ENCODE results near the gene TMIGD1. TPM values are rescaled to one million over a fixed set of nuclear protein-coding genes. Genes with fewer than 3 reads are reported as not detected.

TMIGD1 gene
- total and polyA plus RNA-seq, 10 of the 15 experiments (the other 5 are each of a cell fraction or from before 2014, with no cell fraction given), result not detected

DNA sequence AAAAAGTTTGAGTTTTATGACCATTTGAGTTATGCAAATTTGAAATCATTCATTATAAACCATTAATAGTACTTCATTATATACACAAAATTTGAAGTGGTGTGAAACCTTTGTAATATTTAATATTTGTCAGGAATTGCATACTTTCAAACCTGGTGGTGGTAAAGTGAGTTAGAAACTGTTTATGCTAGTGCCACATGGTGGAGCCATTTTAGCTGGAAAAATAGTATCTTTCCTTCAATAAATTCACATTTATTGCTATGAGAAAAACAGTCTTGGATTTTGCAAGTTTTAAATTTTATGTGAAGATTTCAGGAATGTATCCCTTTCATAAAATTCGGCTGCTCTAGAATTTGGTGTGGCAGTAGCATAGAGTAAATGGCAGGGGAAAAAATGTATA, 34.9 kb downstream of the TMIGD1 start (continued):
- TF ChIP-seq, protein P1, sequence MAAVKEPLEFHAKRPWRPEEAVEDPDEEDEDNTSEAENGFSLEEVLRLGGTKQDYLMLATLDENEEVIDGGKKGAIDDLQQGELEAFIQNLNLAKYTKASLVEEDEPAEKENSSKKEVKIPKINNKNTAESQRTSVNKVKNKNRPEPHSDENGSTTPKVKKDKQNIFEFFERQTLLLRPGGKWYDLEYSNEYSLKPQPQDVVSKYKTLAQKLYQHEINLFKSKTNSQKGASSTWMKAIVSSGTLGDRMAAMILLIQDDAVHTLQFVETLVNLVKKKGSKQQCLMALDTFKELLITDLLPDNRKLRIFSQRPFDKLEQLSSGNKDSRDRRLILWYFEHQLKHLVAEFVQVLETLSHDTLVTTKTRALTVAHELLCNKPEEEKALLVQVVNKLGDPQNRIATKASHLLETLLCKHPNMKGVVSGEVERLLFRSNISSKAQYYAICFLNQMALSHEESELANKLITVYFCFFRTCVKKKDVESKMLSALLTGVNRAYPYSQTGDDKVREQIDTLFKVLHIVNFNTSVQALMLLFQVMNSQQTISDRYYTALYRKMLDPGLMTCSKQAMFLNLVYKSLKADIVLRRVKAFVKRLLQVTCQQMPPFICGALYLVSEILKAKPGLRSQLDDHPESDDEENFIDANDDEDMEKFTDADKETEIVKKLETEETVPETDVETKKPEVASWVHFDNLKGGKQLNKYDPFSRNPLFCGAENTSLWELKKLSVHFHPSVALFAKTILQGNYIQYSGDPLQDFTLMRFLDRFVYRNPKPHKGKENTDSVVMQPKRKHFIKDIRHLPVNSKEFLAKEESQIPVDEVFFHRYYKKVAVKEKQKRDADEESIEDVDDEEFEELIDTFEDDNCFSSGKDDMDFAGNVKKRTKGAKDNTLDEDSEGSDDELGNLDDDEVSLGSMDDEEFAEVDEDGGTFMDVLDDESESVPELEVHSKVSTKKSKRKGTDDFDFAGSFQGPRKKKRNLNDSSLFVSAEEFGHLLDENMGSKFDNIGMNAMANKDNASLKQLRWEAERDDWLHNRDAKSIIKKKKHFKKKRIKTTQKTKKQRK (IDR thresholded peaks at IDR 0.05; ENCODE audit: low read depth, low read length), result no peak
- TF ChIP-seq ZNF217 (IDR thresholded peaks at IDR 0.05), result no peak

DNA sequence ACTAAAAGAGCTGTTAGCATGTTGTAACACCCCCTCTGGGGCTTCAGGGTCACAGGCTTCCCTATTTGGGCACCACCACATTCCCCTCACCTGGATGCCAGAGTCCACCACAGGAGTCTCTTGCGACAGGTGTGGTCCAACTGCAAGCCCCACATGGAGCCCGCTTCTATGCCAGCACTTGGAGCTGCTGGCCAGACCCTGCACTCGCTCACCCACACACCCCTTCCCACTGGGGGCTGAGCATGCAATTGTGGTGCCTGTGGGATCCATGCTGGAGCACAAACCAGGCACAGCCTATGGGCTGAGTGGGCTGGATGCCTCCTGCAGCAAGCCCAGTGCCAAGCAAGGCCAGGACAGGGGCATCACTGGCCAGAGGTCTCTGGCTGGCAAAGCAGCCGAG, 36.1 kb downstream of the TMIGD1 start:
- no peak overlapping the region for H3K4me2 ChIP-seq (ENCODE audit: control insufficient read depth, insufficient read depth)
- no peak for FAIRE-seq
- H3K9me3 ChIP-seq (replicated peaks; ENCODE audit: control insufficient read depth, insufficient read depth, low read length), result no peaks in the 10 kb centered on the region; the same call in 1 of the 3 replicates
- intact Hi-C loops (cut with micrococcal nuclease; ENCODE audit: unreplicated experiment), result no loop called here
- no TSS peak for BruUV-seq (replicated peaks)
- ChIA-PET RAD21 (ENCODE audit: unreplicated experiment) (interaction anchor here (0.8 kb wide), 1 partner anchor 39 kb away, joined by 3 read pairs; no protein-coding TSS in a partner anchor), CTCF (no interaction called here), POLR2A (no interaction called here), SMC1A (ENCODE audit: uncharacterized antibody, unreplicated experiment) (interaction anchor here (1.9 kb wide), 1 partner anchor 10 kb away, joined by 4 read pairs; no protein-coding TSS in a partner anchor)
- no peak overlapping the region for H3K9ac ChIP-seq (ENCODE audit: control insufficient read depth, insufficient read depth, low read length)
- no peaks in the 10 kb centered on the region for H4K20me1 ChIP-seq (ENCODE audit: control insufficient read depth, insufficient read depth)
- in situ Hi-C loops (cut with MboI), result no loop called here
- no peaks in the 10 kb centered on the region for H3K27me3 ChIP-seq (replicated peaks in 1 of 2; ENCODE audit: control insufficient read depth in 2 of 2, insufficient read depth in 2 of 2, low read length in 1 of 2)
- WGBS (ENCODE audit: insufficient coverage, insufficient replicate concordance, low lambda C conversion rate, missing lambda C conversion rate), result 82% methylated on average over 4 of the region's 4 CpGs
- H3K4me3 ChIP-seq, result no peak overlapping the region
- no peaks in the 10 kb centered on the region for H3K36me3 ChIP-seq (ENCODE audit: control insufficient read depth in 2 of 2, insufficient read depth in 2 of 2, low read length in 1 of 2)
- no peaks in the 10 kb centered on the region for H3K79me2 ChIP-seq (ENCODE audit: control insufficient read depth, insufficient read depth, low read length)
- H3K27ac ChIP-seq (ENCODE audit: control insufficient read depth, insufficient read depth), result no peak overlapping the region
- peaks cover 7% of the 10 kb centered on the region for H3K4me1 ChIP-seq (ENCODE audit: control insufficient read depth, insufficient read depth, low read length)
- DNase-seq (ENCODE audit: low read depth, low spot score), result no peak
- no peak for ATAC-seq
- no peak overlapping the region for H2AFZ ChIP-seq (ENCODE audit: control insufficient read depth, low read depth, low read length)
- TF ChIP-seq PAX8 (IDR thresholded peaks at IDR 0.05), result no peak
- TF ChIP-seq, protein P2, sequence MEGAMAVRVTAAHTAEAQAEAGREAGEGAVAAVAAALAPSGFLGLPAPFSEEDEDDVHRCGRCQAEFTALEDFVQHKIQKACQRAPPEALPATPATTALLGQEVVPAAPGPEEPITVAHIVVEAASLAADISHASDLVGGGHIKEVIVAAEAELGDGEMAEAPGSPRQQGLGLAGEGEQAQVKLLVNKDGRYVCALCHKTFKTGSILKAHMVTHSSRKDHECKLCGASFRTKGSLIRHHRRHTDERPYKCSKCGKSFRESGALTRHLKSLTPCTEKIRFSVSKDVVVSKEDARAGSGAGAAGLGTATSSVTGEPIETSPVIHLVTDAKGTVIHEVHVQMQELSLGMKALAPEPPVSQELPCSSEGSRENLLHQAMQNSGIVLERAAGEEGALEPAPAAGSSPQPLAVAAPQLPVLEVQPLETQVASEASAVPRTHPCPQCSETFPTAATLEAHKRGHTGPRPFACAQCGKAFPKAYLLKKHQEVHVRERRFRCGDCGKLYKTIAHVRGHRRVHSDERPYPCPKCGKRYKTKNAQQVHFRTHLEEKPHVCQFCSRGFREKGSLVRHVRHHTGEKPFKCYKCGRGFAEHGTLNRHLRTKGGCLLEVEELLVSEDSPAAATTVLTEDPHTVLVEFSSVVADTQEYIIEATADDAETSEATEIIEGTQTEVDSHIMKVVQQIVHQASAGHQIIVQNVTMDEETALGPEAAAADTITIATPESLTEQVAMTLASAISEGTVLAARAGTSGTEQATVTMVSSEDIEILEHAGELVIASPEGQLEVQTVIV (IDR thresholded peaks at IDR 0.05; ENCODE audit: borderline replicate concordance, partially characterized antibody), result no peak
- no peak for TF ChIP-seq FOXK2 (IDR thresholded peaks at IDR 0.05)
- no peak for TF ChIP-seq WRNIP1 (IDR thresholded peaks at IDR 0.05; ENCODE audit: borderline replicate concordance, low read depth, low read length)
- TF ChIP-seq, protein P3, sequence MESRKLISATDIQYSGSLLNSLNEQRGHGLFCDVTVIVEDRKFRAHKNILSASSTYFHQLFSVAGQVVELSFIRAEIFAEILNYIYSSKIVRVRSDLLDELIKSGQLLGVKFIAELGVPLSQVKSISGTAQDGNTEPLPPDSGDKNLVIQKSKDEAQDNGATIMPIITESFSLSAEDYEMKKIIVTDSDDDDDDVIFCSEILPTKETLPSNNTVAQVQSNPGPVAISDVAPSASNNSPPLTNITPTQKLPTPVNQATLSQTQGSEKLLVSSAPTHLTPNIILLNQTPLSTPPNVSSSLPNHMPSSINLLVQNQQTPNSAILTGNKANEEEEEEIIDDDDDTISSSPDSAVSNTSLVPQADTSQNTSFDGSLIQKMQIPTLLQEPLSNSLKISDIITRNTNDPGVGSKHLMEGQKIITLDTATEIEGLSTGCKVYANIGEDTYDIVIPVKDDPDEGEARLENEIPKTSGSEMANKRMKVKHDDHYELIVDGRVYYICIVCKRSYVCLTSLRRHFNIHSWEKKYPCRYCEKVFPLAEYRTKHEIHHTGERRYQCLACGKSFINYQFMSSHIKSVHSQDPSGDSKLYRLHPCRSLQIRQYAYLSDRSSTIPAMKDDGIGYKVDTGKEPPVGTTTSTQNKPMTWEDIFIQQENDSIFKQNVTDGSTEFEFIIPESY (IDR thresholded peaks at IDR 0.05), result no peak
- TF ChIP-seq, protein P4, sequence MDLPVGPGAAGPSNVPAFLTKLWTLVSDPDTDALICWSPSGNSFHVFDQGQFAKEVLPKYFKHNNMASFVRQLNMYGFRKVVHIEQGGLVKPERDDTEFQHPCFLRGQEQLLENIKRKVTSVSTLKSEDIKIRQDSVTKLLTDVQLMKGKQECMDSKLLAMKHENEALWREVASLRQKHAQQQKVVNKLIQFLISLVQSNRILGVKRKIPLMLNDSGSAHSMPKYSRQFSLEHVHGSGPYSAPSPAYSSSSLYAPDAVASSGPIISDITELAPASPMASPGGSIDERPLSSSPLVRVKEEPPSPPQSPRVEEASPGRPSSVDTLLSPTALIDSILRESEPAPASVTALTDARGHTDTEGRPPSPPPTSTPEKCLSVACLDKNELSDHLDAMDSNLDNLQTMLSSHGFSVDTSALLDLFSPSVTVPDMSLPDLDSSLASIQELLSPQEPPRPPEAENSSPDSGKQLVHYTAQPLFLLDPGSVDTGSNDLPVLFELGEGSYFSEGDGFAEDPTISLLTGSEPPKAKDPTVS (IDR thresholded peaks at IDR 0.05; ENCODE audit: low read depth, low read length), result no peak
- TF ChIP-seq IKZF1 (conservative IDR thresholded peaks at IDR 0.05), result no peak
- no peak for TF ChIP-seq EP300 (IDR thresholded peaks at IDR 0.05; ENCODE audit: borderline replicate concordance in 1 of 2, control insufficient read depth in 1 of 2, low read depth in 2 of 2, low read length in 2 of 2)
- no peak for TF ChIP-seq ATF7 (IDR thresholded peaks at IDR 0.05; ENCODE audit: low read depth)
- TF ChIP-seq, protein P5, sequence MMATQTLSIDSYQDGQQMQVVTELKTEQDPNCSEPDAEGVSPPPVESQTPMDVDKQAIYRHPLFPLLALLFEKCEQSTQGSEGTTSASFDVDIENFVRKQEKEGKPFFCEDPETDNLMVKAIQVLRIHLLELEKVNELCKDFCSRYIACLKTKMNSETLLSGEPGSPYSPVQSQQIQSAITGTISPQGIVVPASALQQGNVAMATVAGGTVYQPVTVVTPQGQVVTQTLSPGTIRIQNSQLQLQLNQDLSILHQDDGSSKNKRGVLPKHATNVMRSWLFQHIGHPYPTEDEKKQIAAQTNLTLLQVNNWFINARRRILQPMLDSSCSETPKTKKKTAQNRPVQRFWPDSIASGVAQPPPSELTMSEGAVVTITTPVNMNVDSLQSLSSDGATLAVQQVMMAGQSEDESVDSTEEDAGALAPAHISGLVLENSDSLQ (IDR thresholded peaks at IDR 0.05), result no peak

Data from GM12878 (cell line).